Dendritic cell treated with granulocyte-macrophage colony-stimulating factor and Interleukin-4, amounts not matched to agents 40 ng/mL and 50 ng/mL, for 4 days (primary cell): ENCODE measurements around the gene IFI30.
A peak's percentile ranks its signal among the peaks of the same experiment; 100 is the strongest.
"Not testable (repeated sequence)": the region's sequence is repeated elsewhere in the genome, so short reads cannot be mapped to it uniquely, and the experiment has no call there.

ENCODE experiments used
- H3K27ac Mint-ChIP-seq: one replicate; pipeline ENCODE4 v1.8.0; 2022; ENCODE audit warnings: mild to moderate bottlenecking, mixed read lengths
- H3K27me3 Mint-ChIP-seq: one replicate; pipeline ENCODE4 v1.8.0; 2022; ENCODE audit warnings: mild to moderate bottlenecking, mixed read lengths
- H3K36me3 Mint-ChIP-seq: one replicate; pipeline ENCODE4 v1.8.0; 2022; ENCODE audit warnings: low read depth, mixed read lengths
- H3K4me1 Mint-ChIP-seq: one replicate; pipeline ENCODE4 v1.8.0; 2022; ENCODE audit warnings: low read depth, mixed read lengths
- H3K4me3 Mint-ChIP-seq: one replicate; pipeline ENCODE4 v1.8.0; 2022; ENCODE audit warnings: mild to moderate bottlenecking, moderate library complexity, mixed read lengths
- H3K9me3 Mint-ChIP-seq: one replicate; pipeline ENCODE4 v1.8.0; 2022; ENCODE audit warnings: mixed read lengths
- intact Hi-C: fragments of 100-400 bp; cut with micrococcal nuclease; formaldehyde crosslinking; loops from one replicate; pipeline ENCODE4 v1.15.0; 2022

IFI30 gene

GRCh38 chr19:18208098-18208951 is 34.7 kb downstream of the IFI30 start:
- no peaks in the 10 kb centered on the region for H3K9me3 Mint-ChIP-seq
- H3K4me3 Mint-ChIP-seq, result no peak overlapping the region
- H3K27ac Mint-ChIP-seq, result no peak overlapping the region
- peaks cover 18% of the 10 kb centered on the region for H3K4me1 Mint-ChIP-seq
- H3K36me3 Mint-ChIP-seq, result peaks cover 7% of the 10 kb centered on the region
- H3K27me3 Mint-ChIP-seq, result peaks cover 40% of the 10 kb centered on the region
- intact Hi-C loops, result loop anchor here (1.0 to 10.0 kb wide), 2 partner anchors 43 to 116 kb away; partner anchors contain the start of gene LSM4

GRCh38 chr19:18209912-18210311 is 36.3 kb downstream of the IFI30 start:
- intact Hi-C loops, result loop anchor here (10.0 kb wide), 1 partner anchor 115 kb away; the partner anchor contains the start of gene LSM4
- not testable (repeated sequence) for H3K36me3 Mint-ChIP-seq, H3K27ac Mint-ChIP-seq, H3K9me3 Mint-ChIP-seq, H3K4me3 Mint-ChIP-seq
- Mint-ChIP-seq H3K27me3 (peaks cover 45% of the 10 kb centered on the region), H3K4me1 (peaks cover 12% of the 10 kb centered on the region)

- H3K27ac Mint-ChIP-seq, result no peak overlapping the region
- peaks cover 12% of the 10 kb centered on the region for H3K4me1 Mint-ChIP-seq
- peaks cover 48% of the 10 kb centered on the region for H3K27me3 Mint-ChIP-seq
- intact Hi-C loops, result no loop called here
- H3K4me3 Mint-ChIP-seq, result no peak overlapping the region
- no peaks in the 10 kb centered on the region for H3K36me3 Mint-ChIP-seq
- no peaks in the 10 kb centered on the region for H3K9me3 Mint-ChIP-seq
These were observed 38.1 kb downstream of the IFI30 start for GRCh38 chr19:18211683-18212082.

- no peaks in the 10 kb centered on the region for H3K36me3 Mint-ChIP-seq
- peaks cover 12% of the 10 kb centered on the region for H3K4me1 Mint-ChIP-seq
- peaks cover 42% of the 10 kb centered on the region for H3K27me3 Mint-ChIP-seq
- H3K27ac Mint-ChIP-seq, result peak overlapping the region; percentile 33
- H3K9me3 Mint-ChIP-seq, result no peaks in the 10 kb centered on the region
- intact Hi-C loops, result no loop called here
- H3K4me3 Mint-ChIP-seq, result no peak overlapping the region
These were observed 41.3 kb downstream of the IFI30 start for GRCh38 chr19:18214779-18215433.

- Mint-ChIP-seq H3K4me3 (no peak overlapping the region), H3K9me3 (no peaks in the 10 kb centered on the region), H3K27me3 (peaks cover 41% of the 10 kb centered on the region), H3K36me3 (no peaks in the 10 kb centered on the region), H3K27ac (no peak overlapping the region), H3K4me1 (peaks cover 12% of the 10 kb centered on the region)
- intact Hi-C loops, result no loop called here
These were observed 43.2 kb downstream of the IFI30 start for GRCh38 chr19:18216789-18217188.

GRCh38 chr19:18218159-18218558 is 44.5 kb downstream of the IFI30 start:
- H3K27me3 Mint-ChIP-seq, result peaks cover 49% of the 10 kb centered on the region
- H3K9me3 Mint-ChIP-seq, result no peaks in the 10 kb centered on the region
- H3K4me3 Mint-ChIP-seq, result no peak overlapping the region
- intact Hi-C loops, result no loop called here
- H3K36me3 Mint-ChIP-seq, result no peaks in the 10 kb centered on the region
- H3K27ac Mint-ChIP-seq, result no peak overlapping the region
- H3K4me1 Mint-ChIP-seq, result peaks cover 12% of the 10 kb centered on the region

- no peak overlapping the region for H3K27ac Mint-ChIP-seq
- peaks cover 12% of the 10 kb centered on the region for H3K4me1 Mint-ChIP-seq
- H3K36me3 Mint-ChIP-seq, result no peaks in the 10 kb centered on the region
- no peak overlapping the region for H3K4me3 Mint-ChIP-seq
- peaks cover 48% of the 10 kb centered on the region for H3K27me3 Mint-ChIP-seq
- H3K9me3 Mint-ChIP-seq, result no peaks in the 10 kb centered on the region
- intact Hi-C loops, result no loop called here
These were observed 45.0 kb downstream of the IFI30 start for GRCh38 chr19:18218600-18218999.

GRCh38 chr19:18219911-18220631 is 46.5 kb downstream of the IFI30 start:
- intact Hi-C loops, result no loop called here
- Mint-ChIP-seq H3K36me3 (no peaks in the 10 kb centered on the region), H3K4me3 (no peak overlapping the region), H3K27me3 (peaks cover 48% of the 10 kb centered on the region), H3K4me1 (peaks cover 17% of the 10 kb centered on the region), H3K27ac (no peak overlapping the region), H3K9me3 (no peaks in the 10 kb centered on the region)

GRCh38 chr19:18220632-18221275 is 47.1 kb downstream of the IFI30 start:
- H3K27me3 Mint-ChIP-seq, result peaks cover 52% of the 10 kb centered on the region
- intact Hi-C loops, result no loop called here
- no peak overlapping the region for H3K4me3 Mint-ChIP-seq
- no peaks in the 10 kb centered on the region for H3K9me3 Mint-ChIP-seq
- no peak overlapping the region for H3K27ac Mint-ChIP-seq
- H3K4me1 Mint-ChIP-seq, result peaks cover 21% of the 10 kb centered on the region
- H3K36me3 Mint-ChIP-seq, result no peaks in the 10 kb centered on the region

- peaks cover 65% of the 10 kb centered on the region for H3K27me3 Mint-ChIP-seq
- H3K27ac Mint-ChIP-seq, result no peak overlapping the region
- no peaks in the 10 kb centered on the region for H3K9me3 Mint-ChIP-seq
- no peaks in the 10 kb centered on the region for H3K36me3 Mint-ChIP-seq
- no peak overlapping the region for H3K4me3 Mint-ChIP-seq
- peaks cover 24% of the 10 kb centered on the region for H3K4me1 Mint-ChIP-seq
- intact Hi-C loops, result no loop called here
These were observed 48.5 kb downstream of the IFI30 start for GRCh38 chr19:18221815-18222725.

GRCh38 chr19:18223860-18224524 is 50.4 kb downstream of the IFI30 start:
- H3K4me1 Mint-ChIP-seq, result peaks cover 28% of the 10 kb centered on the region
- H3K27me3 Mint-ChIP-seq, result peaks cover 69% of the 10 kb centered on the region
- intact Hi-C loops, result no loop called here
- no peaks in the 10 kb centered on the region for H3K9me3 Mint-ChIP-seq
- H3K4me3 Mint-ChIP-seq, result peak overlapping the region; percentile 77
- peak overlapping the region; percentile 79 for H3K27ac Mint-ChIP-seq
- no peaks in the 10 kb centered on the region for H3K36me3 Mint-ChIP-seq

GRCh38 chr19:18224525-18225354 is 51.1 kb downstream of the IFI30 start:
- Mint-ChIP-seq H3K4me1 (peaks cover 28% of the 10 kb centered on the region), H3K9me3 (no peaks in the 10 kb centered on the region), H3K36me3 (no peaks in the 10 kb centered on the region), H3K4me3 (peak overlapping the region; percentile 77), H3K27ac (peak overlapping the region; percentile 79), H3K27me3 (peaks cover 68% of the 10 kb centered on the region)
- intact Hi-C loops, result no loop called here
